Natural killer cell (primary cell): ENCODE results near the gene LDB2. TPM values are rescaled to one million over a fixed set of nuclear protein-coding genes. Genes with fewer than 3 reads are reported as not detected.

ENCODE experiments used
- ATAC-seq, 3 donors: fragments of 150-1000 bp in 2 of 3; fragments of 200-7000 bp in 1 of 3; cut with Tn5 transposase; 1 replicate in 1 of 3; 2 replicates in 2 of 3; pipeline ENCODE4 v1.10.0; 2021; ENCODE audit warnings: mild to moderate bottlenecking in 2 of 3, moderate library complexity in 2 of 3
- DNase-seq, 2 donors: peaks; one replicate each; pipeline versions ENCODE4 v3.0.0 to v3.0.0-alpha.2; 2013 to 2021; ENCODE audit warnings: mixed read lengths in 1 of 2
- H3K27ac ChIP-seq: one replicate; pipeline ENCODE4 v1.5.1; 2013; ENCODE audit warnings: mild to moderate bottlenecking, low read length
- H3K27me3 ChIP-seq: one replicate; pipeline ENCODE4 v1.6.1; 2013; ENCODE audit warnings: low read length; ENCODE audit not compliant: control insufficient read depth, insufficient read depth
- H3K36me3 ChIP-seq: one replicate; pipeline ENCODE4 v1.6.1; 2013; ENCODE audit warnings: low read length; ENCODE audit not compliant: control insufficient read depth, insufficient read depth
- H3K4me1 ChIP-seq: one replicate; pipeline ENCODE4 v1.6.1; 2013; ENCODE audit warnings: low read length; ENCODE audit not compliant: control insufficient read depth, insufficient read depth
- H3K4me3 ChIP-seq: one replicate; pipeline ENCODE4 v1.5.1; 2013; ENCODE audit warnings: low read length
- H3K9me3 ChIP-seq: one replicate; pipeline ENCODE4 v1.6.1; 2013; ENCODE audit warnings: low read length; ENCODE audit not compliant: control insufficient read depth, insufficient read depth
- H3K27ac Mint-ChIP-seq, 2 donors: one replicate each; pipeline ENCODE4 v1.8.0; 2022; ENCODE audit warnings: mild to moderate bottlenecking in 2 of 2, mixed read lengths in 2 of 2, moderate library complexity in 1 of 2
- H3K27me3 Mint-ChIP-seq, 2 donors: one replicate each; pipeline ENCODE4 v1.8.0; 2022; ENCODE audit warnings: low read depth in 2 of 2, mixed read lengths in 2 of 2
- H3K36me3 Mint-ChIP-seq: one replicate; pipeline ENCODE4 v1.8.0; 2022; ENCODE audit warnings: mixed read lengths
- H3K4me1 Mint-ChIP-seq, 2 donors: one replicate each; pipeline ENCODE4 v1.8.0; 2022; ENCODE audit warnings: mixed read lengths in 2 of 2
- H3K4me3 Mint-ChIP-seq: one replicate; pipeline ENCODE4 v1.8.0; 2022; ENCODE audit warnings: mild to moderate bottlenecking, moderate library complexity, mixed read lengths
- H3K9me3 Mint-ChIP-seq, 2 donors: one replicate each; pipeline ENCODE4 v1.8.0; 2022; ENCODE audit warnings: mixed read lengths in 2 of 2
- CTCF ChIP-seq: fragments of 200-600 bp; IDR thresholded peaks from one replicate; pipeline ENCODE4 v1.8.0; 2022; ENCODE audit warnings: antibody characterized with exemption
- WGBS: methylation state at CpG from one replicate; pipeline ENCODE4 v1.1.7; 2013; ENCODE audit warnings: missing lambda C conversion rate; ENCODE audit not compliant: insufficient coverage; 5-methylcytosine and 5-hydroxymethylcytosine counted together
- intact Hi-C: fragments of 100-400 bp; cut with micrococcal nuclease; formaldehyde crosslinking; loops from one replicate; pipeline ENCODE4 v1.14.2; 2022
- total RNA-seq, 4 donors: library from RNA; stranded (reverse); fragments of 120-200 nt in 1 of 4; gene quantifications; one replicate each; pipeline versions ENCODE4 v1.2.3 to v1.2.4, GENCODE V29; 2013 to 2022

The LDB2 gene
- total RNA-seq, 3 donors from 2014 or later (not counting 1 experiment from before 2014, with no cell fraction given) = 8.2 to 14.2 (median 13.6) TPM

- ATAC-seq = no peak
- H3K4me3 Mint-ChIP-seq = no peak overlapping the region
- H3K4me1 ChIP-seq = no peaks in the 10 kb centered on the region
- intact Hi-C loops = no loop called here
- no peaks in the 10 kb centered on the region for H3K36me3 Mint-ChIP-seq
- H3K4me3 ChIP-seq = no peak overlapping the region
- H3K4me1 Mint-ChIP-seq = no peaks in the 10 kb centered on the region
- no peak overlapping the region for H3K27ac Mint-ChIP-seq
- no peaks in the 10 kb centered on the region for H3K27me3 Mint-ChIP-seq
- TF ChIP-seq CTCF = no peak
- 91% methylated on average over 3 of the region's 3 CpGs for WGBS
- H3K27ac ChIP-seq = no peak overlapping the region
- no peaks in the 10 kb centered on the region for H3K27me3 ChIP-seq
- no peaks in the 10 kb centered on the region for H3K36me3 ChIP-seq
- no peaks in the 10 kb centered on the region for H3K9me3 Mint-ChIP-seq
- no peaks in the 10 kb centered on the region for H3K9me3 ChIP-seq
- no peak for DNase-seq
These were observed 204.8 kb downstream of the LDB2 start for GRCh38 chr4:16693641-16694040.

GRCh38 chr4:16692961-16693506 lies 205.4 kb downstream of the LDB2 start:
- no peak overlapping the region for H3K27ac Mint-ChIP-seq
- intact Hi-C loops = no loop called here
- H3K4me3 Mint-ChIP-seq = no peak overlapping the region
- no peaks in the 10 kb centered on the region for H3K9me3 Mint-ChIP-seq
- no peaks in the 10 kb centered on the region for H3K4me1 ChIP-seq
- no peaks in the 10 kb centered on the region for H3K36me3 ChIP-seq
- H3K4me1 Mint-ChIP-seq = no peaks in the 10 kb centered on the region
- ATAC-seq (no peak), DNase-seq (no peak)
- H3K27me3 Mint-ChIP-seq = no peaks in the 10 kb centered on the region
- no peaks in the 10 kb centered on the region for H3K9me3 ChIP-seq
- TF ChIP-seq CTCF = no peak
- H3K4me3 ChIP-seq = no peak overlapping the region
- H3K36me3 Mint-ChIP-seq = no peaks in the 10 kb centered on the region
- WGBS = 82% methylated on average over 9 of the region's 9 CpGs
- no peaks in the 10 kb centered on the region for H3K27me3 ChIP-seq
- no peak overlapping the region for H3K27ac ChIP-seq

DNA sequence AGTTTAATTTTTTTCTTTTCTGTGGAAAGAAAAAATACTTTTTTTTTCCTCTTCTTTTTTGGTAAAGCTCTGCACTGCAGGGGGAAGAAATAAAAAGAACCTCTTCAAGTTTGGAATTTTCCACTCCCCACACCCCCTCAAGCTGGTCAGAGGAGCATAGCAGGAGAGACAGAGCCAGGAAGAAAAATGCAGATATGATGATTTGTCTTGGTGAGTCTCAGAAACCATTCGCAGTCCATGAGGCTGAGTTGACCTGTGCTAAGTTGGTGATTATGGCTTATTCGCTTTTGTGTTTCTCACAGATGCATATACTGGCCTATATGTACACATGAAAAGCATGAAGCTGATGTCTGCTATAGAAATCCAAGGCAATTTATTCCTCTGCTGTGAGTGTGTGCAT lies 205.9 kb downstream of the LDB2 start:
- Histone ChIP-seq H3K27ac (no peak overlapping the region), H3K27me3 (no peaks in the 10 kb centered on the region), H3K4me1 (no peaks in the 10 kb centered on the region), H3K36me3 (no peaks in the 10 kb centered on the region), H3K4me3 (no peak overlapping the region), H3K9me3 (no peaks in the 10 kb centered on the region)
- no peak for TF ChIP-seq CTCF
- no peak overlapping the region for H3K27ac Mint-ChIP-seq
- intact Hi-C loops = no loop called here
- ATAC-seq (no peak), DNase-seq (no peak)
- WGBS = 92% methylated on average over 2 of the region's 2 CpGs
- H3K9me3 Mint-ChIP-seq = no peaks in the 10 kb centered on the region
- no peaks in the 10 kb centered on the region for H3K27me3 Mint-ChIP-seq
- H3K36me3 Mint-ChIP-seq = no peaks in the 10 kb centered on the region
- H3K4me1 Mint-ChIP-seq = no peaks in the 10 kb centered on the region
- no peak overlapping the region for H3K4me3 Mint-ChIP-seq

DNA sequence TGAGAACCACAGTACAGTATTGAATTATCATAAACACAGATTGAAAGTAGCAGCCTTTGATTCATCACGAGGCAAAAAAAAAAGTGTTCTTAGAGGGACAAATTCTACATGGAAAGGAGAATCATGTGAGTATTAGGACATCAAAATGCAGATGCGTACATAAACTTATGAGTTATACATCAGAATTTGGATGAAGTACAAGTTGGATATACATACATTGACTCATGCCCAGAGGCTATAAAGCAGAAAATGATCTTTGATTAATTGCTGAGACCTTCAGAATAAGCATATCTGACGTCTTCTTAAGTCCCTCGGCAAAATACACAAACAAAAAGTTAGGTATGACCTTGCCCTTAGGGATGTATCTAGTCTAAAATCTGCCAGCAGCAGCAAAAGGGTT lies 206.4 kb downstream of the LDB2 start:
- DNase-seq = no peak
- Mint-ChIP-seq H3K27me3 (no peaks in the 10 kb centered on the region), H3K4me3 (no peak overlapping the region), H3K9me3 (no peaks in the 10 kb centered on the region), H3K27ac (no peak overlapping the region), H3K36me3 (no peaks in the 10 kb centered on the region), H3K4me1 (no peaks in the 10 kb centered on the region)
- Histone ChIP-seq H3K27ac (no peak overlapping the region), H3K36me3 (no peaks in the 10 kb centered on the region), H3K4me3 (no peak overlapping the region), H3K27me3 (no peaks in the 10 kb centered on the region), H3K9me3 (no peaks in the 10 kb centered on the region), H3K4me1 (no peaks in the 10 kb centered on the region)
- TF ChIP-seq CTCF = no peak
- intact Hi-C loops = no loop called here
- 92% methylated on average over 4 of the region's 4 CpGs for WGBS
- no peak for ATAC-seq
